Right lobe of liver (tissue), 6 donors: Measurements from ENCODE around the gene FMNL1. TPM values are rescaled to one million over a fixed set of nuclear protein-coding genes. Genes with fewer than 3 reads are reported as not detected.
A peak's percentile ranks its signal among the peaks of the same experiment; 100 is the strongest.

Experiments used
- ATAC-seq, 4 donors: fragments of 200-7000 bp; cut with Tn5 transposase; one replicate each; pipeline ENCODE4 v1.9.1; 2020; ENCODE audit warnings: mild to moderate bottlenecking in 4 of 4, moderate library complexity in 4 of 4
- DNase-seq, 3 donors: peaks; one replicate each; pipeline ENCODE4 v3.0.0-alpha.2; 2020
- H3K27ac ChIP-seq, 3 donors: fragments of 200-600 bp; one replicate each; pipeline ENCODE4 v1.8.0; 2022
- H3K27me3 ChIP-seq, 2 donors: fragments of 200-600 bp; one replicate each; pipeline ENCODE4 v1.8.0; 2022
- H3K36me3 ChIP-seq, 4 donors: fragments of 200-600 bp; sonication (generic) in 1 of 4; one replicate each; pipeline versions ENCODE4 v1.5.1 to v1.8.0; 2017 to 2022; ENCODE audit warnings: control low read depth in 1 of 4
- H3K4me1 ChIP-seq, 4 donors: fragments of 200-600 bp; sonication (generic) in 1 of 4; one replicate each; pipeline versions ENCODE4 v1.5.1 to v1.8.0; 2017 to 2022; ENCODE audit warnings: control low read depth in 1 of 4
- H3K4me3 ChIP-seq, 3 donors: fragments of 200-600 bp; one replicate each; pipeline ENCODE4 v1.8.0; 2022
- H3K9me3 ChIP-seq, 4 donors: fragments of 200-600 bp; sonication (generic) in 1 of 4; one replicate each; pipeline versions ENCODE4 v1.5.1 to v1.8.0; 2017 to 2022; ENCODE audit warnings: control low read depth in 1 of 4
- POLR2A ChIP-seq: fragments of 450-650 bp; IDR thresholded peaks from one replicate; pipeline ENCODE4 v1.6.1; 2017; ENCODE audit warnings: antibody characterized with exemption, mild to moderate bottlenecking
- WGBS: methylation state at CpG from one replicate; pipeline ENCODE4 v1.1.6; 2018; ENCODE audit warnings: low coverage, low lambda C conversion rate; ENCODE audit not compliant: insufficient coverage; ENCODE audit errors: missing lambda C conversion rate; 5-methylcytosine and 5-hydroxymethylcytosine counted together
- intact Hi-C, 2 donors: fragments of 100-400 bp; cut with DNase I; formaldehyde crosslinking; loops; one replicate each; pipeline versions ENCODE4 v1.11.2 to v1.14.1; 2022
- total RNA-seq, 6 experiments: library from RNA; depleted of rRNA in 2 of 6; stranded (reverse); fragments of >200 nt in 2 of 6; fragmentation: NEBNext Ultra II Directional in 3 of 6; extraction: Animal tissue kit (Norgen Biotek cat#: 25700) in 3 of 6; gene quantifications; one replicate each; pipeline versions ENCODE4 v1.1.0 to v1.2.4, GENCODE V29; 2016 to 2023
- TF ChIP-seq, protein P1 (sequence below), 4 donors: fragments of 200-600 bp in 3 of 4; fragments of 450-650 bp in 1 of 4; IDR thresholded peaks; one replicate each; pipeline versions ENCODE4 v1.5.1 to v1.8.0; 2016 to 2022; ENCODE audit warnings: antibody characterized with exemption in 4 of 4, mild to moderate bottlenecking in 2 of 4
- donor health status: DM: no; HTN: yes; CAD: no.
- donor health status: DM: no; HTN: no; CAD: no.
- donor health status: DM: no; HTN: no; CAD: no.
- donor health status: DM: no; HTN: yes; CAD: no.
- donor health status: DM: no; HTN: yes; CAD: no.

FMNL1 gene
- total RNA-seq, 6 experiments from 2014 or later: 3.7 to 10.0 (median 5.1) TPM

DNA sequence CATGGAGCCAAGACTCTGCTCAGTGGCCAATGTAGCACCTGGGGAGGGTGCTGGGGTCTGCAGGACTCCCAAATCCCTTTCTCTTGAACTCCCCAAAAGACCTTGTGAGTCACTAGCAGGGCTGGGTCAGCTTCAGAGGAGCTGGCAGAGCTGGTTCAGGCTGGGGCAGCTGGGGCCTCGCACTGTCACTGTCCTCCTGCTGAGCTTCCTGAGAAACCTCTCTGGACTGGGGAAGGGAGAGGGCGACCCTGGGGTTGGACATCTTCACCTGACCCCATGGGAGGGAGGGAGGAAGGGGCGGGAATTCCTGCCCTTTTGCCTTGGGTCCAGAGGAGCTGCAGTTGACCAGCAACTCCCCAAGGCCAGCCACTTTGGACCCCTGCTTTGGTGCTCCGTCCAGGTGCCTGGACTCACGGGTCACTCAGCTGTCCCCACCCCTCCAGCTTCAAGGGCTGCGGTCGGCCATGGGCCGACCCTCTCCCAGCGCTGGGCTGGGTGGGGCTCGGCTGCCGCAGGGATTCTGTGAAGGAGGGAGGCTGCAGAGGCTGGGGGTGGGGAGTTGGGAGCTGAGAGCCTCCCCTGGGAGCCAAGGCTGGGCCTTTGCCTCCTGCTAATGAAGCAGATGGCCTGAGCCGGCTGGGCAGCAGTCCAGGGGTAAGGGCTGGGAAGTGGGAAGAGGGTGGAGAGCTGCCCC, 9.2 kb downstream of the FMNL1 start:
- no peaks in the 10 kb centered on the region for H3K9me3 ChIP-seq
- TF ChIP-seq, protein P1, sequence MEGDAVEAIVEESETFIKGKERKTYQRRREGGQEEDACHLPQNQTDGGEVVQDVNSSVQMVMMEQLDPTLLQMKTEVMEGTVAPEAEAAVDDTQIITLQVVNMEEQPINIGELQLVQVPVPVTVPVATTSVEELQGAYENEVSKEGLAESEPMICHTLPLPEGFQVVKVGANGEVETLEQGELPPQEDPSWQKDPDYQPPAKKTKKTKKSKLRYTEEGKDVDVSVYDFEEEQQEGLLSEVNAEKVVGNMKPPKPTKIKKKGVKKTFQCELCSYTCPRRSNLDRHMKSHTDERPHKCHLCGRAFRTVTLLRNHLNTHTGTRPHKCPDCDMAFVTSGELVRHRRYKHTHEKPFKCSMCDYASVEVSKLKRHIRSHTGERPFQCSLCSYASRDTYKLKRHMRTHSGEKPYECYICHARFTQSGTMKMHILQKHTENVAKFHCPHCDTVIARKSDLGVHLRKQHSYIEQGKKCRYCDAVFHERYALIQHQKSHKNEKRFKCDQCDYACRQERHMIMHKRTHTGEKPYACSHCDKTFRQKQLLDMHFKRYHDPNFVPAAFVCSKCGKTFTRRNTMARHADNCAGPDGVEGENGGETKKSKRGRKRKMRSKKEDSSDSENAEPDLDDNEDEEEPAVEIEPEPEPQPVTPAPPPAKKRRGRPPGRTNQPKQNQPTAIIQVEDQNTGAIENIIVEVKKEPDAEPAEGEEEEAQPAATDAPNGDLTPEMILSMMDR (IDR thresholded peaks at IDR 0.05): no peak
- no peak for TF ChIP-seq POLR2A
- no CpG with 5 or more reads among the region's 12 CpGs for WGBS
- intact Hi-C loops: no loop called here
- H3K36me3 ChIP-seq: no peaks in the 10 kb centered on the region
- ATAC-seq: no peak
- DNase-seq: no peak
- no peak overlapping the region for H3K27ac ChIP-seq
- H3K27me3 ChIP-seq: no peaks in the 10 kb centered on the region
- H3K4me1 ChIP-seq: no peaks in the 10 kb centered on the region
- H3K4me3 ChIP-seq: no peak overlapping the region

DNA sequence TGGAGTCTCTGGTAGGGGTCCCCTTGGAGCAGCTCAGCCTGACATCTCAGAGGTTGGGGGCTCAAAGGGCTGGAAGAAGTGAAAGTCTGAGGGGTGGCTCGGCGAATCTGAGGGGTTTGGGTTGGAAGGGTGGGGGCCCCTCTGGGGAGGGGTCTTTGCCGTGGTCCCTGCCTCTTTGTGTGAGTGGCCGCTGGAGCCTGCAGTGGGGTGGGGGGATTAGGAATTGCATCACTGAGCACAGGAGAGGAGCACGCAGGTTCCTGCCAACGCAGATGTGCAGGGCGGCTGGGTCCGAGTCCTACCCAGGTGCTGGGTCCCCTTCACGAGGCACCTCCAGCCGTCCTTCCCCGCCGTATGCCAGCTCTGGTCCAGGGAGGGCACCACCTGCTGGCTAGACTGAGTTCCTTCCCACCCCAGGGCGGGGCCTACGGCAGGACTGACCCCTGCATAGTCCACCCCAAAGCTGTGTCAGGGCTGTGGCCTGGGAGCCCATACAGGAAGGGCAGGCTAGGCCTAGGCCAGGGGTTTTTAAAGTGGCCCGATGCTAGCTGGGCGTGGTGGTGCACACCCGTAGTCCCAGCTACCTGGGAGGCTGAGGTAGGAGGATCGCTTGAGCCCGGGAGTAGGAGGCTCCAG, 9.9 kb downstream of the FMNL1 start:
- DNase-seq: peak in 1 of 3 donors; percentile 58
- peak in 3 of 4 donors; percentile 4 to 28 (median 20) for ATAC-seq
- no peaks in the 10 kb centered on the region for H3K4me1 ChIP-seq

DNA sequence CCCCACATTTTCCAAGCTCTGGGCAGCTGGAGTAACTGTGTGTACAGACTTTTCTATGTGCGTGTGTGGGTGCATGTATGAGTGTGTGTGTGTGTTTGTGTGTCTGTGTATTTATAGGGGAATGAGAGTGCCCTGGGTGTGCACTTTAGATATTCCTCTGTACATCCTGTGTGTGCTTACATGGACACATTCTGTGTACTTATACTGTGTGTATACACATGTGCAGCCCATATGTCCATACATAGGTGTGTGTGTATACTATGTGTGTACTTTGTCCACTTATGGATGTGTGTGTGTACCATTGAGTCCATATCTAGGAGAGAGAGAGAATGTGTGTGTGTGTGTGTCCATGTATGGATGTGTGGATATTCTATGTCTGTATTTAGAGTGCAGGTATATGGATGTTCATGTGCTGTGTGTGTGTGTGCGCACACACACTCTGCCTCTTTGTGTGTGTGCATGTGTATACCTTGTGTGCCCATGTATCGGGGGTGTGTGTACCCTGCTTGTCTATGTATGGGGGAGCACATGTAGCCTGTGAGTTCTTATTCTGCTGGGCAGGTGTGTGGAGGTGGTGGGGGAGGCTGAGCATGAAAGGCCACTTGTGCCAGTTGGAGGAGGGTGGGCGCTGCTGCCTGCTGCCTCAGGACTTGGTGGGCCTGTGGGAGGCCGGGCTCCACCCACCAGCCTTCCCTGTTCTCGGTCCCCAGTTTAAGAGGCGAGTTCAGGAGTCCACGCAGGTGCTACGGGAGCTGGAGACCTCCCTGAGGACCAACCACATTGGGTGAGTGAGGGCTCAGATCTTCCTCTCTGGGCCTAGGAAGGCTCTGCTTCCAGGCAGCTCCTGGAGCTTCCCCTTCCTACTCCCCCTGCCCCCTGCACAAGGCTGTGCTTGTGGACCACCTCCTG, 11.1 kb downstream of the FMNL1 start:
- no peaks in the 10 kb centered on the region for H3K27me3 ChIP-seq
- WGBS: 79% methylated on average over 3 of the region's 9 CpGs
- TF ChIP-seq, protein P1 (IDR thresholded peaks at IDR 0.05): no peak
- no peak for TF ChIP-seq POLR2A
- H3K36me3 ChIP-seq: no peaks in the 10 kb centered on the region
- intact Hi-C loops: no loop called here
- ATAC-seq (no peak), DNase-seq (no peak)
- H3K4me1 ChIP-seq: no peaks in the 10 kb centered on the region
- no peaks in the 10 kb centered on the region for H3K9me3 ChIP-seq
- no peak overlapping the region for H3K27ac ChIP-seq
- no peak overlapping the region for H3K4me3 ChIP-seq

More for the DNA sequence above, 9.9 kb downstream of the FMNL1 start:
- intact Hi-C loops: no loop called here
- Histone ChIP-seq H3K36me3 (no peaks in the 10 kb centered on the region), H3K9me3 (no peaks in the 10 kb centered on the region), H3K27me3 (no peaks in the 10 kb centered on the region), H3K27ac (no peak overlapping the region), H3K4me3 (no peak overlapping the region)
- TF ChIP-seq, protein P1 (IDR thresholded peaks at IDR 0.05): peak in 3 of 4 donors; percentile 28 to 31 (median 28)
- TF ChIP-seq POLR2A: no peak
- 60% methylated on average over 6 of the region's 19 CpGs for WGBS

DNA sequence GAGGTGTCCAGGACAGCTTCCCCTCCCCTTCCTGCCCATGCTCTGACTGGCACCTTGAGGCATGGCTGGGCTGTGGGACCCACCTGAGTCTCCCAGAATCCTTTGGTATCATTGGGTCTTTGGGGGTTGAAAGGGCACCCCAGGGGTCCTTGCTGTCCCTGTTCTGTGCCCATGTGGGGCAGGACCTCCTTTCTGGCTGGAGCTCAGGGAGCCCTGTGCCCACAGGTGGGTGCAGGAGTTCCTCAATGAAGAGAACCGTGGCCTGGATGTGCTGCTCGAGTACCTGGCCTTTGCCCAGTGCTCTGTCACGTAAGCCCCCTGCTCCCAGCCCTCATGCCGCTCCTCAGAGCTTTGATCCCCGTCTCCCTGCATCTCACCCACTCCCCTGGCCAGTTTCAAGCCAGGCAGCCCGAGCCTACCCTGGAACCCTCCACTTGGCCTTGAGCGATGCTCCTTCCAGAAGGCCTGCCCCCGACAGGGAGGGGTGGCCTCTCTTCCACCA, 11.8 kb downstream of the FMNL1 start:
- Histone ChIP-seq H3K4me3 (no peak overlapping the region), H3K27me3 (no peaks in the 10 kb centered on the region), H3K36me3 (no peaks in the 10 kb centered on the region), H3K9me3 (no peaks in the 10 kb centered on the region), H3K27ac (no peak overlapping the region), H3K4me1 (no peaks in the 10 kb centered on the region)
- intact Hi-C loops: no loop called here
- peak in 1 of 3 donors; percentile 40 for DNase-seq
- ATAC-seq: no peak
- 79% methylated on average over 3 of the region's 8 CpGs for WGBS
- TF ChIP-seq POLR2A: no peak
- TF ChIP-seq, protein P1 (IDR thresholded peaks at IDR 0.05): no peak
